Osteoblast (primary cell): Measurements from ENCODE around the gene KRTAP4-5. TPM values are rescaled to one million over a fixed set of nuclear protein-coding genes. Genes with fewer than 3 reads are reported as not detected.
"Not testable (repeated sequence)": the region's sequence is repeated elsewhere in the genome, so short reads cannot be mapped to it uniquely, and the experiment has no call there.

Source experiments
- DNase-seq: peaks from one replicate; pipeline ENCODE4 v3.0.0; 2011; ENCODE audit warnings: low spot score, mixed read lengths; ENCODE audit not compliant: insufficient read length; ENCODE audit errors: missing footprints
- H2AFZ ChIP-seq: 2 replicates; pipeline ENCODE4 v1.6.0; 2011; ENCODE audit warnings: mild to moderate bottlenecking, low read length
- H3K27ac ChIP-seq: 2 replicates; pipeline ENCODE4 v1.5.1; 2011; ENCODE audit warnings: mild to moderate bottlenecking, low read depth, low read length, moderate library complexity
- H3K27me3 ChIP-seq: 2 replicates; pipeline ENCODE4 v1.6.0; 2012; ENCODE audit warnings: mild to moderate bottlenecking, control low read depth, inconsistent platforms, low read length, moderate library complexity; ENCODE audit not compliant: insufficient read depth
- H3K36me3 ChIP-seq: 2 replicates; pipeline ENCODE4 v1.5.1; 2011; ENCODE audit warnings: mild to moderate bottlenecking, low read length, control low read depth, moderate library complexity; ENCODE audit not compliant: insufficient read depth
- H3K4me1 ChIP-seq: 2 replicates; pipeline ENCODE4 v1.5.1; 2011; ENCODE audit warnings: mild to moderate bottlenecking, low read length, control low read depth, moderate library complexity; ENCODE audit not compliant: insufficient read depth
- H3K4me2 ChIP-seq: 2 replicates; pipeline ENCODE4 v1.6.0; 2011; ENCODE audit warnings: mild to moderate bottlenecking, low read length; ENCODE audit not compliant: insufficient read depth
- H3K4me3 ChIP-seq: fragments of 200-600 bp; sonication (generic); 3 replicates; pipeline ENCODE4 v1.5.1; 2012; ENCODE audit warnings: mild to moderate bottlenecking, low read length, inconsistent platforms; ENCODE audit not compliant: insufficient read depth
- H3K79me2 ChIP-seq: 2 replicates; pipeline ENCODE4 v1.6.0; 2012; ENCODE audit warnings: mild to moderate bottlenecking, low read length, control low read depth, inconsistent platforms; ENCODE audit not compliant: insufficient read depth
- H3K9me3 ChIP-seq: 2 replicates; pipeline ENCODE4 v1.5.1; 2011; ENCODE audit warnings: low read depth, low read length, control low read depth
- H4K20me1 ChIP-seq: 2 replicates; pipeline ENCODE4 v1.6.0; 2012; ENCODE audit warnings: mild to moderate bottlenecking, low read length, control low read depth; ENCODE audit not compliant: insufficient read depth
- total RNA-seq: library from RNA; depleted of rRNA; stranded (reverse); fragments of >200 nt; gene quantifications from 2 replicates; pipeline ENCODE4 v1.2.3, GENCODE V29; 2012
- TF ChIP-seq, protein P1 (sequence below): IDR thresholded peaks from 2 replicates; pipeline ENCODE4 v1.5.1; 2011; ENCODE audit warnings: mild to moderate bottlenecking, low read depth, low read length, moderate library complexity; ENCODE audit errors: extremely low read depth

Gene KRTAP4-5
- total RNA-seq, 1 donor: not detected

DNA sequence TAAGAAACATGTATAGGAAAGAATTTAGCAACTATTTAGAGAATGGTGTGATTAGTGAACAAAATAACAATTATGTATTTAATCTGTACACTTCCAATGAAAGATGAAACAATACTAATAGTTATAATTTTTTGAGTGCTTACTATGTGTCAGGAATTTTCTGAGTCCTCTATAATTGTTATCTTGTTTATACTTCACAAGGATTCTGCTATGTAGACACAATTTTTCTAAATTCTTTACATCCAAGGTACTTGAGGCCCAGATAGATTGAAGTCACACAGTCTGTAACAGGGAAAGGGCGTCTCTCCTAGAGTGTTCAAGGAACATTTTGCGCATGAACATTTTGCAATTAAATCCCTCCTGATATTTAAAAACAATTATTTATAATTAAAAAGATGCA is 24.6 kb downstream of the KRTAP4-5 start:
- no peaks in the 10 kb centered on the region for H3K79me2 ChIP-seq
- H3K9me3 ChIP-seq: no peaks in the 10 kb centered on the region
- no peak overlapping the region for H3K27ac ChIP-seq
- DNase-seq: no peak
- H3K36me3 ChIP-seq: no peaks in the 10 kb centered on the region
- H3K4me3 ChIP-seq: no peak overlapping the region
- no peak overlapping the region for H2AFZ ChIP-seq
- TF ChIP-seq, protein P1, sequence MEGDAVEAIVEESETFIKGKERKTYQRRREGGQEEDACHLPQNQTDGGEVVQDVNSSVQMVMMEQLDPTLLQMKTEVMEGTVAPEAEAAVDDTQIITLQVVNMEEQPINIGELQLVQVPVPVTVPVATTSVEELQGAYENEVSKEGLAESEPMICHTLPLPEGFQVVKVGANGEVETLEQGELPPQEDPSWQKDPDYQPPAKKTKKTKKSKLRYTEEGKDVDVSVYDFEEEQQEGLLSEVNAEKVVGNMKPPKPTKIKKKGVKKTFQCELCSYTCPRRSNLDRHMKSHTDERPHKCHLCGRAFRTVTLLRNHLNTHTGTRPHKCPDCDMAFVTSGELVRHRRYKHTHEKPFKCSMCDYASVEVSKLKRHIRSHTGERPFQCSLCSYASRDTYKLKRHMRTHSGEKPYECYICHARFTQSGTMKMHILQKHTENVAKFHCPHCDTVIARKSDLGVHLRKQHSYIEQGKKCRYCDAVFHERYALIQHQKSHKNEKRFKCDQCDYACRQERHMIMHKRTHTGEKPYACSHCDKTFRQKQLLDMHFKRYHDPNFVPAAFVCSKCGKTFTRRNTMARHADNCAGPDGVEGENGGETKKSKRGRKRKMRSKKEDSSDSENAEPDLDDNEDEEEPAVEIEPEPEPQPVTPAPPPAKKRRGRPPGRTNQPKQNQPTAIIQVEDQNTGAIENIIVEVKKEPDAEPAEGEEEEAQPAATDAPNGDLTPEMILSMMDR: no peak
- H3K4me1 ChIP-seq: peaks cover 9% of the 10 kb centered on the region
- no peaks in the 10 kb centered on the region for H3K27me3 ChIP-seq
- H3K4me2 ChIP-seq: no peak overlapping the region
- no peaks in the 10 kb centered on the region for H4K20me1 ChIP-seq

DNA sequence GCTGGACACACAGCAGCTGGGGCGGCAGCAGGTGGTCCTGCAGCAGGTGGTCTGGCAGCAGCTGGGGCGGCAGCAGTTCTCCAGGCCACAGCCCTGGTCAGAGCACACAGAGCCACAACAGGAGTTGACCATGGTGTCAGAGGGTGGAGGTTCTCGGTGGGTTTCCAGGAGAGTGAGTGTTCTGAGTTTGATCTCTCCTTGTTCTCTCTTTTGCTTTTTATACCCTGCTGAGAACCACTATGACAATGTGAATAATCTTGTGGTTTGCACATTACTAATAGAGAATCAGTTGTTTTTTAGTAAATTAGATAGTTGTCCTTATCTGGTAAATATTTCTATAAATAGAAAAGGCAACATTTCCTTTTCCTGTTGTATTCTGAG is 25.6 kb downstream of the KRTAP4-5 start, which contains the start of gene KRTAP4-12:
TSS of gene KRTAP4-12 (minus strand) at position 192 of the 381 bp plus-strand sequence. CDS start at position 132, 60 bp downstream.
- H3K4me2 ChIP-seq, H4K20me1 ChIP-seq, H3K9me3 ChIP-seq, H3K27me3 ChIP-seq, H3K79me2 ChIP-seq, H2AFZ ChIP-seq, H3K36me3 ChIP-seq, DNase-seq, H3K4me3 ChIP-seq, H3K27ac ChIP-seq: not testable (repeated sequence)
- H3K4me1 ChIP-seq: peaks cover 12% of the 10 kb centered on the region

DNA sequence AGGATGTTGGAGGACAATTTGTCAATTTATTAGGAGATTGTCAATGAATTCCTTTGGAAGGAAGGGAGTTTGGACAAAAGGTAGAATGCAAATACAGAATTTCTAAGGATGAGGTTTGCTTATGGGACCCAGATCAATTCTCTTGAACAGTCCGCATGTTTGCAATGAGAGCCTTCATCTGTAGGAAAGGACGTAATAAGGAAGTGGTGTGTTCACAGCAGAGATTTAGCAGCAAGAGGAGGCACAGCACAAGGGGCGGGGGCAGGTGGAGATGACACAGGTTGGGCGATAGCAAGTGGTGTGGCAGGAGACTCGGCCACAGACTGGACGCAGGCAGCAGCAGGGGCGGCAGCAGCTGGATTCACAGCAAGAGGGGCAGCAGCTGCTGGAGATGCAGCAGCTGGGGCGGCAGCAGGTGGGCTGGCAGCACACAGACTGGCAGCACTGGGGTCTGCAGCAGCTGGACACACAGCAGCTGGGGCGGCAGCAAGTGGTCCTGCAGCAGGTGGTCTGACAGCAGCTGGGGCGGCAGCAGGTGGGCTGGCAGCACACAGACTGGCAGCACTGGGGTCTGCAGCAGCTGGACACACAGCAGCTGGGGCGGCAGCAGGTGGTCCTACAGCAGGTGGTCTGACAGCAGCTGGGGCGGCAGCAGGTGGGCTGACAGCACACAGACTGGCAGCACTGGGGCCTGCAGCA is 26.2 kb downstream of the KRTAP4-5 start:
- not testable (repeated sequence) for H4K20me1 ChIP-seq, H3K36me3 ChIP-seq, H3K9me3 ChIP-seq, DNase-seq, H2AFZ ChIP-seq, H3K27ac ChIP-seq, H3K27me3 ChIP-seq, H3K4me3 ChIP-seq, H3K4me2 ChIP-seq, H3K79me2 ChIP-seq
- H3K4me1 ChIP-seq: peaks cover 17% of the 10 kb centered on the region

DNA sequence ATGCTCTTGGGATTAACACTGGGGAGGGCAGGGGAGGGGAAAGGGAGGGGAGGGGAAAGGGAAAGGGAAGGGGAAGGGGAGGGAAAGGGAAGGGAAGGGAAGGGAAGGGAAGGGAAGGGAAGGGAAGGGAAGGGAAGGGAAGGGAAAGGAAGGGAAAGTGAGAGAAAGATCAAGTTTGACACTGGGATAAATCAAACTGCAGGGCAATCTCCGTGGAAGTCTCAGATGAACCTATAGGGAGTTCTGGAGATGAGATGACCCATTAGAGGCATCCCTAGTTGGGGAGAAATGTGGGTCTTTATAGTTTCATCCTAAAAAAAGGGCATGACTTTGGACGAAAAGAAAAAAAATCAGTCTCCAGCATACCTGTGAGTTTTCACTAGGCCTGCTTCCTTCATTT is 27.9 kb downstream of the KRTAP4-5 start:
- no peak overlapping the region for H2AFZ ChIP-seq
- H3K27ac ChIP-seq: no peak overlapping the region
- no peaks in the 10 kb centered on the region for H4K20me1 ChIP-seq
- TF ChIP-seq, protein P1: no peak
- H3K36me3 ChIP-seq: no peaks in the 10 kb centered on the region
- H3K79me2 ChIP-seq: no peaks in the 10 kb centered on the region
- H3K4me2 ChIP-seq: no peak overlapping the region
- peaks cover 22% of the 10 kb centered on the region for H3K4me1 ChIP-seq
- no peaks in the 10 kb centered on the region for H3K9me3 ChIP-seq
- no peak for DNase-seq
- H3K27me3 ChIP-seq: no peaks in the 10 kb centered on the region
- no peak overlapping the region for H3K4me3 ChIP-seq

DNA sequence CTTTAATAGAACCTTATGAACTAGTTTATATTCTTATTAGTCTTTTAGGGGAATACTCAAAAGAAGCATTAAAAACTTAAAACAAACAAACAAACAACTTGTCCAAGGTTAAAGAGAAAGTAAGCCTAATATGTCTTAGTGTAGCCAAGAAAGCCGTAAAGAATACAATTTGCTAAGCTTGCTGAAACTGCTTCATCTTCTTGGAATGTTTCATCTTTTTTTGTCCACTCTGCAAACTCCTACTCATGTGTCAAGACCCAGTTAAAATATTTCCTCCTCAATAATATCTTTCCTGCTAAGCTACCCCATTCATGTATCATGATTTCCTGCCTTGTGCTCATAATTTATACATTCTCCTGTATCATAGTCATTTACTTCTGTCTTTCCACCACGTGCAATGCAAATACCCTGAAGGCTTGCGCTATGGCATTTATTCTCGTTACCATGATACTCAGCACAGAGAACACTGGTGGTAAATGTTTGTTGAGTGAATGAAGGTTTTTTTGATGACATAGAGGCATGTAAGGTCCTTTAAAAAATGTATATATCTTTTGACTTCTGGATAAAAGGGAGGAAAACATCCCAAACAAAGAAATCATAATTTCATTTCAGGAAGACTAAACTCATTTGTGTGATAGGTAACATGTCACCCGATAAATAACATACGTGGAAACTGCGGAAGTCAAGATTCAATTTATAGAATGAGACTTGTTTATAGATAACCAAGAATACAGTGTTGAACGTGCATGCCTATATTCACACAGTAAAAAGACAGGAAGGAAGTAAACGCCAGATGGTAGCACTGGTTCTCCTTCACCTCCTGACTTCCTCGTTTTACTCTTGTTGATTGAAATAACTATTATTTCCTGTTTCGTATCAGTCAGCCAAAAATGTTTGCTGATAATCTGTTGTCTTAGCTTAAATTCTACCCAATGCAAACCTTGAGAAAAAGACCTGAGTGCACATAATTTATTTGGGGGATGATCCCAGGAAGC is 29.6 kb downstream of the KRTAP4-5 start:
- H3K4me1 ChIP-seq: peaks cover 22% of the 10 kb centered on the region
- DNase-seq, H3K4me2 ChIP-seq: not testable (repeated sequence)

More for the DNA sequence above, 29.6 kb downstream of the KRTAP4-5 start:
- H3K36me3 ChIP-seq, H3K27ac ChIP-seq, H2AFZ ChIP-seq, H4K20me1 ChIP-seq, H3K4me3 ChIP-seq, H3K9me3 ChIP-seq, H3K27me3 ChIP-seq, H3K79me2 ChIP-seq: not testable (repeated sequence)
